ENCODE measurements around the gene VPS37B.

The VPS37B gene

DNA sequence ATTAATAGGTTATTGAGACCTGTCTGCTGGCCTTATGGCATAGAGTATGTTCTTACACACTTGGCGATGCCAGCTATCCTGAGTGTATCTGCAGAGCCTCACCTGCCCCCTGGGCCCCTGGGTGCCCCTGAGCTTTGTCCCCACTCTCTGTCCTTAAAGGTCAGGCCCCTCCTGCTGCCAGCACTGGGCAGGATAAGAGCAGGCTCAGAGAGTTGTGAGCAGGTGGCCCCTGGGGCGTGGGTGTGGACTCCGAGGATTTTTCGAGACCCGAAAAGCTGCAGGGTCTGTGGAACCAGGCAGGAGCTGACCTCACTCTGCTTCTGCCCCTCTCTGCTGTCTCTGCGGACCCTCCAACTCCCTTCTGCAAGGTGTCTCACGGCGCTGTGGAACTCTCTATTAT lies 52.5 kb downstream of the VPS37B start:
- TF ChIP-seq YY1 (IDR thresholded peaks at IDR 0.05; ENCODE audit: insufficient read depth, insufficient read length) (no peak), ZNF274 (IDR thresholded peaks at IDR 0.05; ENCODE audit: low read depth, low read length) (no peak), SUZ12 (IDR thresholded peaks at IDR 0.05; ENCODE audit: extremely low read depth, insufficient read depth, insufficient read length) (no peak)

DNA sequence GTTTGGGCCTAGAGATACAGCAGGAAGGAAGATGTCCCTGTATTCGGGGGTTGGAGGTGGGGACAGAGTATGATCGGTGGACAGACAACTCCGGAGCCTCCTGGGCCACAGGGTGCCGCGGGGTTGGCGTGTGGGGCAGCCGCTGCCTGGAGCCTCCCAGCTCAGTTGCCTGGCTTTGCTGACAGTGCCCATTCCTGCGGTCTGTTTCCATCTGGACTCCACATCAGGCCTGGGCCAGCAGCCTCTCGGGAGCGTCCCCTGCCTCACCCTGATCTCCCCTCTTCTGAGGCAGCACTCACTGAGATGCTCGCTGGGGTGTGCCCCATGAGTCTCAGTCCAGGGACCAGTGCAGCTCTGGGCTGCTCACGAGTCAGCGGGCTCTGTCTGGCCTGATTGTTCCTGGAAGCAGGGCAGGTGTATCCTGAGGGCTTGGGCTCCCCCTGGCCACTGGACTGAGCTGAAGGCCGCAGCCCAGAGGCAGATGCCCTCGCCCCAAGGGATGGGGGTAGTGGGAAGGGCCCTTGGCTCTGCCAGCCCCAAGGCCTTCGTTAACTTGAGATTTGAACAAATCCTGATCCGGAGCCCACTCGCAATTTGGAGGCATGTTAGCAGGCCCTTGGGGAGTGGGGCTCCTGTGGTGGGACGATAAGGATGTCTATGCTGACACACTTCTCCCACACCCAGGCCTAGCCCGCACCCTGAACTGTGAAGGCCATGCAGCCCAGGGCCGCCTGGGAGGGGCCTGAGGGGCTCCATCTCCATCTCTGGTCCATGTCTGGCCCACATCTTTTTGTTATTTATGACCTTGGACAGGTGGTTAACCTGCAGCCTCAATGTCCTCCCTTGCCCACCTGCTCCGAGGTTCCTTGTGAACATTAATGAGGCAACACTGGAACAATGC lies 53.2 kb downstream of the VPS37B start:
- DNase-seq (ENCODE audit: low read depth, low spot score) = no peak
- no peak overlapping the region for H3K4me3 ChIP-seq (ENCODE audit: insufficient read length, low read depth)
- TF ChIP-seq ZNF274 (IDR thresholded peaks at IDR 0.05; ENCODE audit: low read depth, low read length) (no peak), SUZ12 (IDR thresholded peaks at IDR 0.05; ENCODE audit: extremely low read depth, insufficient read depth, insufficient read length) (no peak), YY1 (IDR thresholded peaks at IDR 0.05; ENCODE audit: insufficient read depth, insufficient read length) (no peak)

More for the DNA sequence above, 52.5 kb downstream of the VPS37B start:
- Histone ChIP-seq H3K27me3 (ENCODE audit: insufficient read depth, insufficient read length) (no peaks in the 10 kb centered on the region), H3K4me1 (ENCODE audit: insufficient read depth, insufficient read length) (peaks cover 47% of the 10 kb centered on the region), H3K36me3 (ENCODE audit: insufficient read depth, insufficient read length, low read length) (peaks cover 13% of the 10 kb centered on the region), H3K9me3 (ENCODE audit: insufficient read depth, low read length) (no peaks in the 10 kb centered on the region), H3K9ac (ENCODE audit: insufficient read length, low read depth) (no peak overlapping the region), H3K4me3 (ENCODE audit: insufficient read length, low read depth) (no peak overlapping the region)
- DNase-seq (ENCODE audit: low read depth, low spot score) = no peak

DNA sequence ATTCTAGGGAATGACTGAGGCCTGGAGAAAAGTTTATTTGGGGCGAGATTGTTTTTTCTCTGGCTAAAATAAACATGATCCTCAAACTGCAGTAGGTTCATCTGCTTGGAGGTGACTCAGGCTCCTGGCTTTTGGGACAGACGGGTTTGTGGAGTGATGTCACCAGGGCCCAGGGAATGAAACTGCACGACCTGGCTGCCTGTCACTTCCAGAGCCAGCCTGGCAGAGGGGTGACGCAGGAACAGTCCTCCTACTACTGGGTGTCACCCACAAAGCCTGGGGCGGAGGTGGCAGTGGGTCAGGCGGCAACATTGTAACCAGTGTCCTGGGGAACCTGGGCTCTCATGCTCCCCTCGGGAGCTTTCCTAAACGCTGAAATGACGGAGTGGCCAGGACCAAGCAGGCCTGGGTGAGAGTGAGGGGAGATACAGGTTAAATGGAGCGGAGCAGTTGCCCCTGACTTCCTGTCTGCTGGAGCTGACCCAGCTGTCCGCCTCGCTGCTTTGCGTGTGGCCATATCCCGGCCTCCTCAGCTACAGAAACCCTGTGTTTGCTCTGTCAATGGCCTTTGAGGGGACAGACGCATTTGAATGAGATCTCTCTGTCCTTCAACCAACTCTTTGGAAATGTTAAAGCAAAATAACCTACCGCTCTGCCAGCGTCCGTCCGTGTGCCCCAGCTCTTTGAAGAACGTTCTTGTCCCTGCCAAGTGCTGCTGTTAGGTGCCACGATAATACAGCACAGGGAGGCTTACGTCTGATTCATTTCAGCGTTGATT lies 54.2 kb downstream of the VPS37B start:
- no peaks in the 10 kb centered on the region for H3K9me3 ChIP-seq (ENCODE audit: insufficient read depth, low read length)
- H3K4me3 ChIP-seq (ENCODE audit: insufficient read length, low read depth) = no peak overlapping the region
- TF ChIP-seq SUZ12 (IDR thresholded peaks at IDR 0.05; ENCODE audit: extremely low read depth, insufficient read depth, insufficient read length) (no peak), YY1 (IDR thresholded peaks at IDR 0.05; ENCODE audit: insufficient read depth, insufficient read length) (no peak), ZNF274 (IDR thresholded peaks at IDR 0.05; ENCODE audit: low read depth, low read length) (no peak)
- peaks cover 9% of the 10 kb centered on the region for H3K36me3 ChIP-seq (ENCODE audit: insufficient read depth, insufficient read length, low read length)
- peaks cover 44% of the 10 kb centered on the region for H3K4me1 ChIP-seq (ENCODE audit: insufficient read depth, insufficient read length)
- no peak for DNase-seq (ENCODE audit: low read depth, low spot score)
- H3K27me3 ChIP-seq (ENCODE audit: insufficient read depth, insufficient read length) = peaks cover 4% of the 10 kb centered on the region
- H3K9ac ChIP-seq (ENCODE audit: insufficient read length, low read depth) = peak overlapping the region; percentile 39

More for the DNA sequence above, 53.2 kb downstream of the VPS37B start:
- H3K27me3 ChIP-seq (ENCODE audit: insufficient read depth, insufficient read length) = no peaks in the 10 kb centered on the region
- peak overlapping the region; percentile 24 for H3K9ac ChIP-seq (ENCODE audit: insufficient read length, low read depth)
- H3K4me1 ChIP-seq (ENCODE audit: insufficient read depth, insufficient read length) = peaks cover 47% of the 10 kb centered on the region
- H3K9me3 ChIP-seq (ENCODE audit: insufficient read depth, low read length) = no peaks in the 10 kb centered on the region
- H3K36me3 ChIP-seq (ENCODE audit: insufficient read depth, insufficient read length, low read length) = peaks cover 9% of the 10 kb centered on the region

DNA sequence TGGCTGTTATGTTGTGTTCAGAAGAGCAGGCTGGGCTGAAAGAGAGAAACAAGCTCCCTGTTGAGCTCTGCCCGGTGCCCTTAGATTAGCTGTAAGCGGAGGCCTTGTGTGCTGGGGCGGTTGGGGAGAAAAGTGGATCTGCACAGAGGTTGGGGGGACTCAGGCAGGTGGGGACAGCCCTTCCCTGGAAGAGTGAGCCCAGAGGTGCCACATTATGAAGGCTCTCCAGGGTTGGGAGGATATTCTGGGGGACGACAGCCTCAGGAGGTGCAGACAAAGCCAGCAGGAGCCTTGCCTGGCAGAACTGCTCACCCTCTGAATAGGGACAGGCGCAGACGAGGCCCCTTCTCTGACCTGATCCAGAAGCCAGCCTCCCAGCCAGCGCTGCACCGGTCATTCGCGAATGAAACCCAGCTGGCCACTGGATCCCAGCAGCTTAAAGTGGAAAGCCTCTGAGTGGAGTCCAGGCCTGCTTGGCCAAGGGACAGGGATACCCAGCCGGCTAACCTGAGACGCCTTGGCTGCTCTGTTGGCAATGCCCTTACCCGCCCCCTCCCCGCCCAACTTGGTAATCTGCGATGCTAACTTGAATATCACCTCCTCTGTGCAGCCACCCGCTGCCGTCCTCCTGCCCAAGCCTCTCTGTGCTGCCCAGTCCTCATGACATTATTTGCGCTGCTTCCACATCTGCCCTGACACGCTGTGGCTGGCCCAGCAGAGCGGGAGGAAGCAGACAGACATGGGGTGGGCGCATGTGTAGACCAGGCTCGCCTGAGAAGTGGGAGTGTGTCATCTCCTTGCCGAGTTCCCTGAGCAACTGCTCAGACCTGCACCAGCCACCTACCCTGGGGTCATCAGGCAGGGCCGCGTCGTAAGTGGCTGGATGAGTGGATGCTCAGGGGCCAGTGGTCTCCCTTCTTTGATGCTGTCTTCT lies 55.1 kb downstream of the VPS37B start:
- H3K4me1 ChIP-seq (ENCODE audit: insufficient read depth, insufficient read length) = peaks cover 41% of the 10 kb centered on the region
- no peak for DNase-seq (ENCODE audit: low read depth, low spot score)

DNA sequence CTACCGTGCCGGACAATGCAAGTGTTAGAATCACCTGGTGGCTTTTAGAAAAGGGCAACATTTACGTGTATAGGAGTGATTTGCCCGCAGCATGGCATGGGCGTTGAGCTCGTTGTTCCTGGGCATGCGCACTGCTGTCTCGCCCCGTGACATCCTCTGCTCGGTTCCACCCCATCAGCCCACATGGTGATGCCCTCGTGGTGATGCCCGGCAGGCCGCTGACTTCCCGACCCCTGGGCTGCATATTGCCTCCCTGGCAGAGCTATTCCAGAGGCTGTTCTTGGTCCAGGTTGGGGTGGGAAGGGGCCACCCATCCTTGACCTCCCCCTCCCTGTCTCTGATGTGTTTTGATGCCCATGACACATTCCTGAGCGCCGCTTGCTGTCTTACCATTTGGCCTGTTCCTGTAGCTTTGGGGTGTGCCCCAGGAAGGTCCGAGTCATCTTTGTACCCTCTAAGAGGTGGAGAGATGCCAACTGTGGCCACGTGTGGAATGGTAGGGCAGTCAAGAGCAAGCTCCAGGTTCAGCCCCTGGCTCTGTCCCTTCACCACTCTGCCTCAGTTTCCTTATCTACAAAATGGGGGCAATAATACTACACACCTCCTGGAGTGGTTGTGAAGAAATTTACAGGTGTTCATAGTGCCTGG lies 55.9 kb downstream of the VPS37B start:
- TF ChIP-seq YY1 (IDR thresholded peaks at IDR 0.05; ENCODE audit: insufficient read depth, insufficient read length) = no peak
- no peak for TF ChIP-seq ZNF274 (IDR thresholded peaks at IDR 0.05; ENCODE audit: low read depth, low read length)
- no peak for TF ChIP-seq SUZ12 (IDR thresholded peaks at IDR 0.05; ENCODE audit: extremely low read depth, insufficient read depth, insufficient read length)
- H3K27me3 ChIP-seq (ENCODE audit: insufficient read depth, insufficient read length) = peaks cover 12% of the 10 kb centered on the region
- no peaks in the 10 kb centered on the region for H3K9me3 ChIP-seq (ENCODE audit: insufficient read depth, low read length)
- no peak for DNase-seq (ENCODE audit: low read depth, low spot score)
- no peak overlapping the region for H3K4me3 ChIP-seq (ENCODE audit: insufficient read length, low read depth)
- H3K36me3 ChIP-seq (ENCODE audit: insufficient read depth, insufficient read length, low read length) = peaks cover 5% of the 10 kb centered on the region
- H3K9ac ChIP-seq (ENCODE audit: insufficient read length, low read depth) = no peak overlapping the region
- peaks cover 36% of the 10 kb centered on the region for H3K4me1 ChIP-seq (ENCODE audit: insufficient read depth, insufficient read length)

More for the DNA sequence above, 55.1 kb downstream of the VPS37B start:
- Histone ChIP-seq H3K9me3 (ENCODE audit: insufficient read depth, low read length) (no peaks in the 10 kb centered on the region), H3K4me3 (ENCODE audit: insufficient read length, low read depth) (no peak overlapping the region), H3K9ac (ENCODE audit: insufficient read length, low read depth) (peak overlapping the region; percentile 52), H3K27me3 (ENCODE audit: insufficient read depth, insufficient read length) (peaks cover 12% of the 10 kb centered on the region), H3K36me3 (ENCODE audit: insufficient read depth, insufficient read length, low read length) (peaks cover 9% of the 10 kb centered on the region)
- TF ChIP-seq SUZ12 (IDR thresholded peaks at IDR 0.05; ENCODE audit: extremely low read depth, insufficient read depth, insufficient read length) (no peak), YY1 (IDR thresholded peaks at IDR 0.05; ENCODE audit: insufficient read depth, insufficient read length) (no peak)

DNA sequence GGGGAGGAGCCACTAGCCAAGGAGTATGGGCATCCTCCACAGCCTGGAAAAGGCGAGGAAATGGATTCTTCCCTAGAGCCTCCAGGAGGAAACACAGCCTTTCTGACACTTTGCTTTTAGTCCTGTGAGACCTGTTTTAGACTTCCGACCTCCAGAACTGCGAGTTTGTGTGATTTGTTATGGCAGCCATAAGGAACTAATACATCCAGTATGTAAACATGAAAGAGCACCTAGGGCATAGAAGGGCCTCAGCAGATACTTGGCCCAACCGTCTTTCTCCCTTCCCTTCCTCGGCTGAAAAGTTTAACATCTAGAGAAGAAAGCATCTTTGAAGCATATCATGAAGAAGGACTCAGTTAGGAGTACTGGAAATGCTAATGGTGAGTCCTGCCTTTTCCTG lies 57.1 kb downstream of the VPS37B start:
- H3K36me3 ChIP-seq (ENCODE audit: insufficient read depth, insufficient read length, low read length) = peaks cover 5% of the 10 kb centered on the region
- TF ChIP-seq SUZ12 (IDR thresholded peaks at IDR 0.05; ENCODE audit: extremely low read depth, insufficient read depth, insufficient read length) (no peak), ZNF274 (IDR thresholded peaks at IDR 0.05; ENCODE audit: low read depth, low read length) (no peak), YY1 (IDR thresholded peaks at IDR 0.05; ENCODE audit: insufficient read depth, insufficient read length) (no peak)
- peaks cover 12% of the 10 kb centered on the region for H3K27me3 ChIP-seq (ENCODE audit: insufficient read depth, insufficient read length)
- no peak for DNase-seq (ENCODE audit: low read depth, low spot score)
- H3K9ac ChIP-seq (ENCODE audit: insufficient read length, low read depth) = no peak overlapping the region
- no peak overlapping the region for H3K4me3 ChIP-seq (ENCODE audit: insufficient read length, low read depth)
- H3K4me1 ChIP-seq (ENCODE audit: insufficient read depth, insufficient read length) = peaks cover 27% of the 10 kb centered on the region
- H3K9me3 ChIP-seq (ENCODE audit: insufficient read depth, low read length) = no peaks in the 10 kb centered on the region
